C4-2B (cell line): Measurements from ENCODE around the gene PPM1D.

ENCODE experiments used
- ZFX ChIP-seq: fragments of 450-650 bp; IDR thresholded peaks from 2 replicates; pipeline ENCODE4 v1.6.1; 2017
- TF ChIP-seq, protein P1 (sequence below): fragments of 450-650 bp; conservative IDR thresholded peaks from 2 replicates; pipeline ENCODE4 v1.5.1; 2017; ENCODE audit warnings: mild to moderate bottlenecking

DNA sequence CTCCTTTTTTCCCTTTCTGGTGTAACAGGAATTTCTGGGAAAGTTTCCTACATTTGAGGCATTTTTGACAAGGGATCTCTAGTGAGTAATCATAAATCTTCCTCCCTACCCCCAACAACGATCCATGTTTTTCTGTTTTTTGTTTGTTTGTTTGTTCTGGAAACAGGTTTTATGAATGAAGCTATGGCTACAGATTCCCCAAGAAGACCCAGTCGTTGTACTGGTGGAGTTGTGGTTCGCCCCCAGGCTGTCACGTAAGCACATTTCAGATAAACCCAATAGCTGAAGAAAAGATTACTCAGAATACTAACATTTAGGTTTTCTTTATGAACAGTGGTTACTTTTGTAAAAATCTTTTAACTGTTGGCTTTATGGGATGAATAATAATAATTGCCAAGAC lies 79.3 kb downstream of the PPM1D start:
- TF ChIP-seq, protein P1, sequence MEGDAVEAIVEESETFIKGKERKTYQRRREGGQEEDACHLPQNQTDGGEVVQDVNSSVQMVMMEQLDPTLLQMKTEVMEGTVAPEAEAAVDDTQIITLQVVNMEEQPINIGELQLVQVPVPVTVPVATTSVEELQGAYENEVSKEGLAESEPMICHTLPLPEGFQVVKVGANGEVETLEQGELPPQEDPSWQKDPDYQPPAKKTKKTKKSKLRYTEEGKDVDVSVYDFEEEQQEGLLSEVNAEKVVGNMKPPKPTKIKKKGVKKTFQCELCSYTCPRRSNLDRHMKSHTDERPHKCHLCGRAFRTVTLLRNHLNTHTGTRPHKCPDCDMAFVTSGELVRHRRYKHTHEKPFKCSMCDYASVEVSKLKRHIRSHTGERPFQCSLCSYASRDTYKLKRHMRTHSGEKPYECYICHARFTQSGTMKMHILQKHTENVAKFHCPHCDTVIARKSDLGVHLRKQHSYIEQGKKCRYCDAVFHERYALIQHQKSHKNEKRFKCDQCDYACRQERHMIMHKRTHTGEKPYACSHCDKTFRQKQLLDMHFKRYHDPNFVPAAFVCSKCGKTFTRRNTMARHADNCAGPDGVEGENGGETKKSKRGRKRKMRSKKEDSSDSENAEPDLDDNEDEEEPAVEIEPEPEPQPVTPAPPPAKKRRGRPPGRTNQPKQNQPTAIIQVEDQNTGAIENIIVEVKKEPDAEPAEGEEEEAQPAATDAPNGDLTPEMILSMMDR = no peak
- TF ChIP-seq ZFX = no peak
